GM21723 (cell line): ENCODE measurements around the gene CNKSR1.

ENCODE experiments used
- ATAC-seq: cut with Tn5 transposase; IDR thresholded peaks from one replicate; pipeline ENCODE4 v1.9.1; 2021; ENCODE audit warnings: mild to moderate bottlenecking, moderate library complexity; ENCODE audit not compliant: unreplicated experiment

The CNKSR1 gene

GRCh38 chr1:26182383-26182696 is 5.0 kb downstream of the CNKSR1 start:
- ATAC-seq: no peak

DNA sequence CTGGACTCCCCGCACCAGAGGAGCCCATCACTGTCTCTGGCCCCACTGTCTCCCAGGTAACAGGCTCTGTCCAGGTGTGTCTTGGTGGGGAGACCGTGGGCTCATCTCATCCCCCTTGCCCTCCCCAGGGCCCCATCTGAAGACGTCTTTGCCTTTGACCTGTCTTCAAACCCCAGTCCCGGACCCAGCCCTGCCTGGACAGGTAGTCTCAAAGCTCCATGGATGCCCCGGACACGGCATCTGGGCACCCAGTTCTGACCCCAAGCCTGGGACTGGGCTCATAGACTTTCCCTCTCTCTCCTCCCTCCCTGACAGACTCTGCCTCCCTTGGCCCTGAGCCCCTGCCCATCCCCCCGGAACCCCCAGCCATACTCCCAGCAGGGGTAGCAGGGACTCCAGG is 6.8 kb downstream of the CNKSR1 start:
- ATAC-seq: no peak

DNA sequence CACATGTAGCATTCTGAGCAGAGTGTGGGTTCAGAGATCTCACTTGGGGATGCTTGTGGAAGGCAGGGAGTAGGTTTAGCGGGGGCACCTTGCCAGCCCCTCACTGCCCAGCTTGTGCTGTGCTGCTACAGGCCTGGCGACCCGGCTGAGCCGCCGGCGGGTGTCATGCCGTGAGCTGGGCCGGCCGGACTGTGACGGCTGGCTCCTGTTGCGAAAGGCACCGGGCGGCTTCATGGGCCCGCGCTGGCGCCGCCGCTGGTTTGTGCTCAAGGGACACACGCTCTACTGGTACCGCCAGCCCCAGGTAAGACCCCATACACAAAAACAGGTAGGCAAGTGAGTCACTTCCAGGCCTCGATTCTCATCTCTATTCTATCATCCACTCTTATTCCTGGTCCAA is 7.6 kb downstream of the CNKSR1 start:
- no peak for ATAC-seq

DNA sequence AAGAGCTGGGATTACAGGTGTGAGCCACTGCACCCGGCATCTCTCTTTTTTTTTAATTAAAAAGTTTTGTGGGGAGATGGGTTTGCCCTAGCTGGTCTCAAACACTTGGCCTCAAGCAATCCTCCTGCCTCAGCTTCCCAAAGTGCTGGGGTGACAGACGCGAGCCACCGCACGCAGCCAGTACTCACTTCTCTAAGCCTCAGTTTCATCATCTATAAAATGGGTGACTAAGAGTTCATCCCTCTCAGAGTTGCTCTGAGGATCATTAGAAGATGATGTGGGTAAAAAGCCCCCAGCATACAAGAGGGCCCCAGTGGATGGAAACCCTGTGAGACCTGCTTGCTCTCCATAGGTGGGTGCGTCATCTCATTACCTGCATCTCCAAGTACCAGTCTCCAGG is 10.6 kb downstream of the CNKSR1 start:
- no peak for ATAC-seq

- ATAC-seq: no peak
Measured at GRCh38 chr1:26188477-26188876, 11.2 kb downstream of the CNKSR1 start.

- ATAC-seq: no peak
Measured at GRCh38 chr1:26189331-26189730, 12.0 kb downstream of the CNKSR1 start.

GRCh38 chr1:26189751-26190275 is 12.5 kb downstream of the CNKSR1 start:
- ATAC-seq: no peak

GRCh38 chr1:26190373-26190987 is 13.2 kb downstream of the CNKSR1 start, which contains the start of gene CATSPER4:
CATSPER4 (plus strand) TSS chr1:26190602; CDS start chr1:26190628, 26 bp downstream.
- ATAC-seq: no peak

- no peak for ATAC-seq
Measured at GRCh38 chr1:26191739-26192138, 14.4 kb downstream of the CNKSR1 start.

GRCh38 chr1:26195805-26196204 is 18.5 kb downstream of the CNKSR1 start:
- no peak for ATAC-seq

- ATAC-seq: no peak
Measured at GRCh38 chr1:26197301-26197700, 20.0 kb downstream of the CNKSR1 start.

GRCh38 chr1:26197813-26198212 is 20.5 kb downstream of the CNKSR1 start:
- no peak for ATAC-seq

- no peak for ATAC-seq
Measured at GRCh38 chr1:26200413-26200812, 23.1 kb downstream of the CNKSR1 start.

- no peak for ATAC-seq
Measured at GRCh38 chr1:26203642-26204318, 26.5 kb downstream of the CNKSR1 start.

- ATAC-seq: no peak
Measured at GRCh38 chr1:26210147-26210870, 33.0 kb downstream of the CNKSR1 start.

DNA sequence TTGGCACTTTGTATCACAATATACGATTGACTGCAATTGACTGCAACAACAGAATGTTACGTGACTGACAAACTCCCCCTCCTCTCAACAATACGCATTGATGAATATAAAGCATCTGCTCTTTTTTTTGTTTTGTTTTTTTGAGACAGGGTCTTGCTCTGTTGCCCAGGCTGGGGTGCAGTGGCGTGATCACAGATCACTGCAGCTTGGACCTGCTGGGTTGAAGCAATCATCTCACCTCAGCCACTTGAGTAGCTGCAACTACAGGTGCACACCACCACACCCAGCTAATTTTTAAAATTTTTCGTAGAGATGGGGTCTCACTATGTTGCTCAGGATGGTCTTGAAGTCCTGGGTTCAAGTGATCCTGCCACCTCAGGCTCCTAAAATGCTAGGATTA is 35.4 kb downstream of the CNKSR1 start:
- ATAC-seq: no peak

- ATAC-seq: no peak
Measured at GRCh38 chr1:26213335-26213905, 36.1 kb downstream of the CNKSR1 start.

DNA sequence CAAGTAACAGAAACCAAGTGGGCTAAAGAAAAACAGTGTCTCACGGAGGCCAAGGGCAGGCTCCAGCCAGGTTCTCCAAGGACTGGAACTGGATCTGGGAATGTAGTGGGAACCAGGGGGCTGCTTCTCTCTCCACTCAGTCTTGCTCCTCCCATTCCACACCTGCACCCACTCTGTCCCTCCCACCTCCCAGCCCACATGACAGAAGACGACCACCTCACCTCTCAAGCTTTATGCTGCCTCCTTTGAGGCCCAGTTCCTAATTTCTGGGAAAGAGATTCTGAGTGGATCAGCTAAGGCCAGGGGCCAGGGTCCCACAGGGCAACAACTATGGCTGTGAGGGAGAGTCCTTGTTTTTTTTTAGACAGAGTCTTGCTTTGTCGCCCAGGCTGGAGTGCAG is 38.0 kb downstream of the CNKSR1 start:
- ATAC-seq: no peak

GRCh38 chr1:26218906-26219494 is 41.7 kb downstream of the CNKSR1 start:
- ATAC-seq: no peak

DNA sequence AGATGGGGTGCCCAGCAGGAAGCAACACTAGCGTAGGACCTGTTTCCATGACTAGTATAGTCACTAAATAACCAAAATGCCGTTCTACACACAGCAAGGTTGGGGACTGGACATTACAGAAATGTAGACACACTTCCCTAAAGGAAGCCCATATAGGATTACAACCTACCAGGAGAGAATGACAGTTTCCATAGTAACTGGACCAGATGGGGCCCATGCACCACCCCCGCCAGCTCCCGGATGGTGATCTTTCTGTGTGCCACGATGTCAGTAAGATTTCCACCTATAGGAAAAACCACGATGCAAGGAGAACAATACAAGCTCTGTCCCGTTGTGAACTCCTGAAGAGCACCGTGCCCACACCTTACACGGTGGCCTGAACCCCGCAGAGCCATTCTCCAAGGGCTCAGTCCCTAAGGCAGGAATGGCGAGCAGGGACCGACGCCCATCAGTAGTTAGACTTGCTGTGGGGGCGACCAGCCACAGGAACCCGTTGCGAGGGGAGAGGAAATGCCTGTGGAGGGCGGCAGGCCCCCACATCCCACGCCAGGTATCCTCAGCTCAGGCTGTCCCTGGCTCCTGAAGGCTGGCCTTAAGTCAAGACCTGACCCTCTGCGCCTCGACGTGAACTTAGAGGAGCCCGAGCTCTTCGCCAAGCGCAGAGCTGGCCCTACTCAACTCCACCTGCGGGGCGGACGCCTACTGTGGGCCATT is 43.1 kb downstream of the CNKSR1 start:
- no peak for ATAC-seq

- no peak for ATAC-seq
Measured at GRCh38 chr1:26221094-26221493, 43.8 kb downstream of the CNKSR1 start.
